ENCODE data around the gene OTP. TPM values are rescaled to one million over a fixed set of nuclear protein-coding genes. Genes with fewer than 3 reads are reported as not detected.

Gene OTP
- polyA plus RNA-seq, 3 donors, result not detected

- peaks cover 93 to 97% (median 95%) of the 10 kb centered on the region in 3 donors for H3K27me3 Mint-ChIP-seq (ENCODE audit: low read depth in 3 of 3)
Measured at GRCh38 chr5:77636641-77637169, 1.8 kb downstream of the OTP start.

More at GRCh38 chr5:77636641-77637169, 1.8 kb downstream of the OTP start:
- H3K4me3 ChIP-seq (replicated peaks in 1 of 3; ENCODE audit: low read depth in 2 of 3, low read length in 3 of 3), result no peak overlapping the region
- no peaks in the 10 kb centered on the region for H4K20me1 ChIP-seq (ENCODE audit: insufficient read depth, low read length)
- peaks cover 37% of the 10 kb centered on the region for H3K4me1 Mint-ChIP-seq
- no peaks in the 10 kb centered on the region for H3K36me3 ChIP-seq (replicated peaks in 1 of 2; ENCODE audit: control insufficient read depth in 1 of 2, insufficient read depth in 2 of 2, low read length in 2 of 2)
- H3K36me3 Mint-ChIP-seq, result peaks cover 7 to 21% of the 10 kb centered on the region in 2 donors
- no peak for DNase-seq
- H3K9me3 Mint-ChIP-seq, result peaks cover 2 to 57% (median 26%) of the 10 kb centered on the region in 7 donors
- H3K27ac Mint-ChIP-seq, result no peak overlapping the region
- H2AFZ ChIP-seq (ENCODE audit: insufficient read depth, low read depth, low read length, poor library complexity, severe bottlenecking), result no peak overlapping the region
- TF ChIP-seq CTCF (IDR thresholded peaks at IDR 0.05), result no peak
- WGBS (ENCODE audit: insufficient coverage), result 8% methylated on average over 34 of the region's 34 CpGs
- H3K4me3 Mint-ChIP-seq, result peak overlapping the region in 1 of 2 donors; percentile 83
- peaks cover 93 to 100% of the 10 kb centered on the region in 2 donors for H3K27me3 ChIP-seq (ENCODE audit: control insufficient read depth in 2 of 2, insufficient read depth in 2 of 2, low read length in 2 of 2)
- peaks cover 3 to 17% of the 10 kb centered on the region in 2 donors for H3K4me1 ChIP-seq (ENCODE audit: control insufficient read depth in 1 of 2, insufficient read depth in 2 of 2, low read length in 2 of 2)
- H3K79me2 ChIP-seq (ENCODE audit: insufficient read depth, low read length), result no peaks in the 10 kb centered on the region
- H3K9ac ChIP-seq (ENCODE audit: insufficient read depth, low read length, poor library complexity, severe bottlenecking), result no peak overlapping the region
- intact Hi-C loops (cut with micrococcal nuclease), result loop anchor here in 1 of 2 donors (10.0 kb wide), 1 partner anchor 208 kb away; no protein-coding TSS in a partner anchor
- no peak overlapping the region for H3K27ac ChIP-seq (ENCODE audit: low read depth in 1 of 2, low read length in 2 of 2)
- no peak overlapping the region for H3K4me2 ChIP-seq (replicated peaks; ENCODE audit: extremely low read depth, low read length, poor library complexity, severe bottlenecking)
- peaks cover 19 to 62% of the 10 kb centered on the region in 2 donors for H3K9me3 ChIP-seq (replicated peaks in 1 of 2; ENCODE audit: control insufficient read depth in 1 of 2, insufficient read depth in 1 of 2, low read length in 2 of 2)
